ENCODE data around the gene SCRT2.

DNA sequence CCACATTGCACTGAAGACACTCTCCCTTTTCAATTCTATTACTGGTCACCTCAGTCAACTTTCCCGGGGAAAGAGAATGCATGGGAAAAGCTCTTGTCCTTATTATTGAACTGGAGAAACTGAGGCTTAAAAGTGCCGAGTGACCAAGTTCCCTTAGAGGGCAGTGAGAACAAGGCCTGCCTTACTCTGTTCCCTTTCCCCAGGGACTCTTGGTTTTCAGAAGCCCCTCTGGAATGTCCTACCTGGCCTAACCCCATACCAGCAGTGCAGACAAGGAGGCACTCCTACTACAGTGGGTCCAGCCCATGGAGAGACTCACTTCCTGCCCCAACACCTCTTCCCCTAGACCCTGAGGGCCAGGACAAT lies 28.8 kb downstream of the SCRT2 start:
- TF ChIP-seq, protein P1, sequence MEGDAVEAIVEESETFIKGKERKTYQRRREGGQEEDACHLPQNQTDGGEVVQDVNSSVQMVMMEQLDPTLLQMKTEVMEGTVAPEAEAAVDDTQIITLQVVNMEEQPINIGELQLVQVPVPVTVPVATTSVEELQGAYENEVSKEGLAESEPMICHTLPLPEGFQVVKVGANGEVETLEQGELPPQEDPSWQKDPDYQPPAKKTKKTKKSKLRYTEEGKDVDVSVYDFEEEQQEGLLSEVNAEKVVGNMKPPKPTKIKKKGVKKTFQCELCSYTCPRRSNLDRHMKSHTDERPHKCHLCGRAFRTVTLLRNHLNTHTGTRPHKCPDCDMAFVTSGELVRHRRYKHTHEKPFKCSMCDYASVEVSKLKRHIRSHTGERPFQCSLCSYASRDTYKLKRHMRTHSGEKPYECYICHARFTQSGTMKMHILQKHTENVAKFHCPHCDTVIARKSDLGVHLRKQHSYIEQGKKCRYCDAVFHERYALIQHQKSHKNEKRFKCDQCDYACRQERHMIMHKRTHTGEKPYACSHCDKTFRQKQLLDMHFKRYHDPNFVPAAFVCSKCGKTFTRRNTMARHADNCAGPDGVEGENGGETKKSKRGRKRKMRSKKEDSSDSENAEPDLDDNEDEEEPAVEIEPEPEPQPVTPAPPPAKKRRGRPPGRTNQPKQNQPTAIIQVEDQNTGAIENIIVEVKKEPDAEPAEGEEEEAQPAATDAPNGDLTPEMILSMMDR (IDR thresholded peaks at IDR 0.05), result no peak
- no peak for TF ChIP-seq SIN3A (IDR thresholded peaks at IDR 0.05; ENCODE audit: borderline replicate concordance, insufficient read depth, low read depth, low read length)
- TF ChIP-seq, protein P2, sequence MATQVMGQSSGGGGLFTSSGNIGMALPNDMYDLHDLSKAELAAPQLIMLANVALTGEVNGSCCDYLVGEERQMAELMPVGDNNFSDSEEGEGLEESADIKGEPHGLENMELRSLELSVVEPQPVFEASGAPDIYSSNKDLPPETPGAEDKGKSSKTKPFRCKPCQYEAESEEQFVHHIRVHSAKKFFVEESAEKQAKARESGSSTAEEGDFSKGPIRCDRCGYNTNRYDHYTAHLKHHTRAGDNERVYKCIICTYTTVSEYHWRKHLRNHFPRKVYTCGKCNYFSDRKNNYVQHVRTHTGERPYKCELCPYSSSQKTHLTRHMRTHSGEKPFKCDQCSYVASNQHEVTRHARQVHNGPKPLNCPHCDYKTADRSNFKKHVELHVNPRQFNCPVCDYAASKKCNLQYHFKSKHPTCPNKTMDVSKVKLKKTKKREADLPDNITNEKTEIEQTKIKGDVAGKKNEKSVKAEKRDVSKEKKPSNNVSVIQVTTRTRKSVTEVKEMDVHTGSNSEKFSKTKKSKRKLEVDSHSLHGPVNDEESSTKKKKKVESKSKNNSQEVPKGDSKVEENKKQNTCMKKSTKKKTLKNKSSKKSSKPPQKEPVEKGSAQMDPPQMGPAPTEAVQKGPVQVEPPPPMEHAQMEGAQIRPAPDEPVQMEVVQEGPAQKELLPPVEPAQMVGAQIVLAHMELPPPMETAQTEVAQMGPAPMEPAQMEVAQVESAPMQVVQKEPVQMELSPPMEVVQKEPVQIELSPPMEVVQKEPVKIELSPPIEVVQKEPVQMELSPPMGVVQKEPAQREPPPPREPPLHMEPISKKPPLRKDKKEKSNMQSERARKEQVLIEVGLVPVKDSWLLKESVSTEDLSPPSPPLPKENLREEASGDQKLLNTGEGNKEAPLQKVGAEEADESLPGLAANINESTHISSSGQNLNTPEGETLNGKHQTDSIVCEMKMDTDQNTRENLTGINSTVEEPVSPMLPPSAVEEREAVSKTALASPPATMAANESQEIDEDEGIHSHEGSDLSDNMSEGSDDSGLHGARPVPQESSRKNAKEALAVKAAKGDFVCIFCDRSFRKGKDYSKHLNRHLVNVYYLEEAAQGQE (IDR thresholded peaks at IDR 0.05; ENCODE audit: insufficient read depth in 1 of 2, low read depth in 2 of 2, low read length in 1 of 2), result no peak
- no peak for TF ChIP-seq POLR2AphosphoS5 (IDR thresholded peaks at IDR 0.05; ENCODE audit: low read depth, low read length)

All from Panc1 (cell line).